IMR-90 (cell line): ENCODE measurements around the gene TNIP2. TPM values are rescaled to one million over a fixed set of nuclear protein-coding genes. Genes with fewer than 3 reads are reported as not detected.

Experiments used
- ATAC-seq: fragments of 200-7000 bp; cut with Tn5 transposase; 2 replicates; pipeline ENCODE4 v1.9.1; 2020; ENCODE audit warnings: low read depth, mild to moderate bottlenecking, moderate library complexity
- BruUV-seq: library from RNA; stranded (reverse); fragments of 400-500 nt; replicated peaks from 2 replicates; lab custom pipeline; 2021; lab: Mats Ljungman, UMichigan
- CTCF ChIA-PET: fragments of 300-600 bp; formaldehyde crosslinking; extraction: SDS; loops from one replicate; lab custom pipeline; 2021; ENCODE audit warnings: antibody characterized with exemption; lab: Yijun Ruan, JAX
- POLR2A ChIA-PET: fragments of 300-600 bp; sonication (Branson Sonifier 250); formaldehyde crosslinking; loops from one replicate; lab custom pipeline; 2022; ENCODE audit warnings: antibody characterized with exemption; ENCODE audit not compliant: unreplicated experiment; lab: Charles Lee
- DNase-seq: peaks from one replicate; pipeline ENCODE4 v3.0.0; 2013
- H2AFZ ChIP-seq: replicated peaks from 2 replicates; pipeline ENCODE3; 2013; ENCODE audit warnings: low read length, mild to moderate bottlenecking; ENCODE audit not compliant: poor library complexity
- H2AK5ac ChIP-seq: 2 replicates; pipeline ENCODE4 v1.6.1; 2013; ENCODE audit warnings: low read depth, low read length, inconsistent platforms
- H2AK9ac ChIP-seq: replicated peaks from 2 replicates; pipeline ENCODE3; 2013; ENCODE audit warnings: mild to moderate bottlenecking, low read depth, low read length, moderate library complexity; ENCODE audit not compliant: poor library complexity
- H2BK120ac ChIP-seq: 2 replicates; pipeline ENCODE4 v1.6.1; 2013; ENCODE audit warnings: low read depth, low read length, inconsistent platforms
- H2BK15ac ChIP-seq: 3 replicates; pipeline ENCODE4 v1.6.1; 2013; ENCODE audit warnings: low read depth, low read length, inconsistent platforms
- H2BK20ac ChIP-seq: 2 replicates; pipeline ENCODE4 v1.6.1; 2013; ENCODE audit warnings: low read depth, mild to moderate bottlenecking, inconsistent platforms, low read length, moderate library complexity
- H2BK5ac ChIP-seq: 2 replicates; pipeline ENCODE4 v1.6.1; 2013; ENCODE audit warnings: mild to moderate bottlenecking, low read depth, low read length, inconsistent platforms; ENCODE audit not compliant: poor library complexity, severe bottlenecking
- H3K14ac ChIP-seq: replicated peaks from 2 replicates; pipeline ENCODE4 v1.6.1; 2013; ENCODE audit warnings: low read depth, low read length, inconsistent platforms
- H3K18ac ChIP-seq: 2 replicates; pipeline ENCODE4 v1.6.1; 2013; ENCODE audit warnings: low read depth, low read length, control low read depth
- H3K23ac ChIP-seq: 2 replicates; pipeline ENCODE4 v1.6.1; 2013; ENCODE audit warnings: low read depth, low read length, inconsistent platforms
- H3K27ac ChIP-seq: 2 replicates; pipeline ENCODE4 v1.5.1; 2013; ENCODE audit warnings: mild to moderate bottlenecking, control low read depth, low read length; ENCODE audit not compliant: insufficient read depth
- H3K27me3 ChIP-seq: 2 replicates; pipeline ENCODE4 v1.6.1; 2013; ENCODE audit warnings: low read length; ENCODE audit not compliant: control insufficient read depth, insufficient read depth
- H3K36me3 ChIP-seq: 2 replicates; pipeline ENCODE4 v1.6.1; 2013; ENCODE audit warnings: low read length, mixed read lengths; ENCODE audit not compliant: control insufficient read depth, insufficient read depth
- H3K4ac ChIP-seq: 2 replicates; pipeline ENCODE4 v1.6.1; 2013; ENCODE audit warnings: low read depth, low read length, inconsistent platforms
- H3K4me1 ChIP-seq: 2 replicates; pipeline ENCODE4 v1.6.1; 2013; ENCODE audit warnings: low read length, mixed read lengths; ENCODE audit not compliant: control insufficient read depth, insufficient read depth
- H3K4me2 ChIP-seq: 2 replicates; pipeline ENCODE4 v1.6.1; 2013; ENCODE audit warnings: low read depth, mild to moderate bottlenecking, control low read depth, low read length, moderate library complexity
- H3K4me3 ChIP-seq: 2 replicates; pipeline ENCODE4 v1.5.1; 2013; ENCODE audit warnings: low read depth, mild to moderate bottlenecking, control low read depth, low read length, moderate library complexity; ENCODE audit not compliant: insufficient read depth
- H3K56ac ChIP-seq: 2 replicates; pipeline ENCODE4 v1.6.1; 2013; ENCODE audit warnings: low read length, inconsistent platforms; ENCODE audit not compliant: insufficient read depth; ENCODE audit errors: extremely low read depth
- H3K79me1 ChIP-seq, 2 experiments: 2 replicates each; pipeline ENCODE4 v1.6.1; 2013; ENCODE audit warnings: low read length in 2 of 2, inconsistent platforms in 1 of 2, low read depth in 1 of 2
- H3K9ac ChIP-seq: 2 replicates; pipeline ENCODE4 v1.6.1; 2013; ENCODE audit warnings: low read depth, low read length, control low read depth
- H3K9me1 ChIP-seq: 2 replicates; pipeline ENCODE4 v1.6.1; 2013; ENCODE audit warnings: low read length, inconsistent platforms; ENCODE audit not compliant: insufficient read depth
- H3K9me3 ChIP-seq: 2 replicates; pipeline ENCODE4 v1.6.1; 2013; ENCODE audit warnings: low read length; ENCODE audit not compliant: control insufficient read depth, insufficient read depth
- H4K20me1 ChIP-seq: 2 replicates; pipeline ENCODE4 v1.6.1; 2013; ENCODE audit warnings: low read length, inconsistent platforms; ENCODE audit not compliant: insufficient read depth
- H4K5ac ChIP-seq: 2 replicates; pipeline ENCODE4 v1.6.1; 2013; ENCODE audit warnings: mild to moderate bottlenecking, low read depth, low read length, control low read depth
- H4K8ac ChIP-seq, 2 experiments: 2 replicates each; pipeline ENCODE4 v1.6.1; 2013; ENCODE audit warnings: low read depth in 2 of 2, low read length in 2 of 2, control low read depth in 1 of 2, inconsistent platforms in 1 of 2
- H4K91ac ChIP-seq: 2 replicates; pipeline ENCODE4 v1.6.1; 2013; ENCODE audit warnings: low read depth, low read length, inconsistent platforms; ENCODE audit not compliant: insufficient read depth
- BHLHE40 ChIP-seq: fragments of 150-350 bp; IDR thresholded peaks from 2 replicates; pipeline ENCODE4 v1.6.1; 2016; ENCODE audit warnings: mild to moderate bottlenecking, low read depth, low read length
- CEBPB ChIP-seq: IDR thresholded peaks from 2 replicates; pipeline ENCODE4 v1.6.1; 2012; ENCODE audit warnings: low read depth, low read length, improper control_type of control experiment
- CHD1 ChIP-seq: IDR thresholded peaks from 2 replicates; pipeline ENCODE4 v1.6.1; 2012; ENCODE audit warnings: low read depth, low read length, improper control_type of control experiment
- FOS ChIP-seq: fragments of 150-350 bp; IDR thresholded peaks from 2 replicates; pipeline ENCODE4 v1.6.1; 2016; ENCODE audit warnings: low read depth, low read length
- MAFK ChIP-seq: IDR thresholded peaks from 2 replicates; pipeline ENCODE4 v1.6.1; 2012; ENCODE audit warnings: low read depth, low read length, improper control_type of control experiment
- MAZ ChIP-seq: IDR thresholded peaks from 2 replicates; pipeline ENCODE4 v1.6.1; 2012; ENCODE audit warnings: low read depth, mild to moderate bottlenecking, low read length, improper control_type of control experiment, moderate library complexity, borderline replicate concordance
- MXI1 ChIP-seq: IDR thresholded peaks from 2 replicates; pipeline ENCODE4 v1.6.1; 2012; ENCODE audit warnings: low read depth, mild to moderate bottlenecking, low read length, moderate library complexity, borderline replicate concordance
- NFE2L2 ChIP-seq: fragments of 150-350 bp; IDR thresholded peaks from 2 replicates; pipeline ENCODE4 v1.6.1; 2016; ENCODE audit warnings: low read depth, mild to moderate bottlenecking, low read length
- POLR2A ChIP-seq: IDR thresholded peaks from 2 replicates; pipeline ENCODE4 v1.6.1; 2012; ENCODE audit warnings: mild to moderate bottlenecking, low read depth, low read length
- RAD21 ChIP-seq: IDR thresholded peaks from 2 replicates; pipeline ENCODE4 v1.6.1; 2012; ENCODE audit warnings: low read length, improper control_type of control experiment
- RCOR1 ChIP-seq: IDR thresholded peaks from 2 replicates; pipeline ENCODE4 v1.6.1; 2012; ENCODE audit warnings: mild to moderate bottlenecking, low read length, improper control_type of control experiment; ENCODE audit not compliant: insufficient replicate concordance
- RFX5 ChIP-seq: IDR thresholded peaks from 2 replicates; pipeline ENCODE4 v1.8.0; 2012; ENCODE audit warnings: low read depth, mild to moderate bottlenecking, low read length, moderate library complexity
- SMC3 ChIP-seq: fragments of 150-350 bp; IDR thresholded peaks from 2 replicates; pipeline ENCODE4 v1.6.1; 2016; ENCODE audit warnings: low read depth, mild to moderate bottlenecking, antibody characterized with exemption, low read length, moderate library complexity
- WGBS, 2 experiments: methylation state at CpG; one replicate each; pipeline versions ENCODE4 v1.1.5 to v1.1.7; 2013; ENCODE audit warnings: missing lambda C conversion rate in 2 of 2; ENCODE audit not compliant: insufficient read length in 1 of 2; ENCODE audit errors: extremely low coverage in 2 of 2; 5-methylcytosine and 5-hydroxymethylcytosine counted together
- dilution Hi-C: fragments of 300-500 bp; cut with HindIII; formaldehyde crosslinking; loops from one replicate; pipeline ENCODE4 v1.14.3; 2018; ENCODE audit warnings: low sequenced_read_pairs; ENCODE audit not compliant: unreplicated experiment
- in situ Hi-C: fragments of 300-500 bp; cut with MboI; formaldehyde crosslinking; loops from 3 replicates; pipeline ENCODE4 v1.14.3; 2019; ENCODE audit warnings: low sequenced_read_pairs, inconsistent platforms, mixed read lengths
- intact Hi-C: fragments of 100-400 bp; cut with micrococcal nuclease; formaldehyde crosslinking; loops from 2 replicates; pipeline ENCODE4 v1.10.0; 2022
- polyA plus RNA-seq, 3 experiments: library from polyadenylated mRNA; depleted of rRNA; stranded (reverse); fragments of >200 nt; gene quantifications; 2 replicates each; pipeline ENCODE4 v1.2.3, GENCODE V29; 2012; ENCODE audit warnings: low replicate concordance in 1 of 3
- total RNA-seq: library from RNA; depleted of rRNA; stranded (reverse); fragments of >200 nt; gene quantifications from 2 replicates; pipeline ENCODE4 v1.2.3, GENCODE V29; 2012
- TF ChIP-seq, protein P1 (sequence below): conservative IDR thresholded peaks from 2 replicates; pipeline ENCODE4 v1.5.1; 2012; ENCODE audit warnings: mild to moderate bottlenecking, low read depth, low read length, improper control_type of control experiment
- TF ChIP-seq, protein P2 (sequence below): fragments of 150-350 bp; IDR thresholded peaks from 2 replicates; pipeline ENCODE4 v1.6.1; 2017; ENCODE audit warnings: mild to moderate bottlenecking, antibody characterized with exemption, low read length, low read depth
- TF ChIP-seq, protein P3 (sequence below): fragments of 150-350 bp; IDR thresholded peaks from 2 replicates; pipeline ENCODE4 v1.6.1; 2016; ENCODE audit warnings: low read depth, mild to moderate bottlenecking, low read length, moderate library complexity, borderline replicate concordance

The TNIP2 gene
- total and polyA plus RNA-seq, 2 of the 4 experiments (the other 2 are of a cell fraction) = 33.3 to 38.5 TPM

DNA sequence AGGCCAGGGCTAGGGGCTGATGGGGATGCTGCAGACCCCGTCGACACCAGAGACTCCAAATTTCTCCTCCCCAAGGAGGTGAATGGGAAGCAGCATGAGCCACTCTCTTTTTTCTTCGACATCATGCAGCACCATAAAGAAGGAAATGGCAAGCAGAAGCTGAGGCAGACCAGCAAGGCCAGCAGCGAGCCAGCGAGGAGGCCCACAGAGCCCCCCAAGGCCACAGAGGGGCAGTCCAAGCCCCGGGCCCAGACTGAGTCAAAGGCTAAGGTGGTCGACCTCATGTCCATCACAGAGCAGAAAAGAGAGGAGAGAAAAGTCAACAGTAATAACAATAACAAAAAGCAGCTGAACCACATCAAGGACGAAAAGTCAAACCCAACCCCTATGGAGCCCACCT, 56.1 kb downstream of the TNIP2 start:
- no peak overlapping the region for H3K4me3 ChIP-seq
- no peak overlapping the region for H4K8ac ChIP-seq
- no peak overlapping the region for H2AFZ ChIP-seq
- H2BK5ac ChIP-seq = no peak overlapping the region
- H3K79me1 ChIP-seq = peaks cover 16 to 28% of the 10 kb centered on the region in 2 experiments; a peak in 3 of 4 replicates
- peaks cover 3% of the 10 kb centered on the region; the same call in 1 of the 2 replicates for H4K20me1 ChIP-seq
- POLR2A ChIA-PET = no interaction called here
- no CpG with 5 or more reads among the region's 8 CpGs for WGBS, 2 experiments
- H3K4ac ChIP-seq = no peak overlapping the region
- DNase-seq (no peak), ATAC-seq (no peak)
- no peak overlapping the region for H4K91ac ChIP-seq
- H3K36me3 ChIP-seq = peaks cover 69% of the 10 kb centered on the region
- H3K4me2 ChIP-seq = no peak overlapping the region
- in situ Hi-C loops = no loop called here
- no TSS peak for BruUV-seq
- no peak overlapping the region for H3K27ac ChIP-seq
- no peak overlapping the region for H2AK5ac ChIP-seq
- intact Hi-C loops = no loop called here
- H3K27me3 ChIP-seq = no peaks in the 10 kb centered on the region
- H3K9me1 ChIP-seq = 0 out of 2 replicates have a peak, but pooled peaks cover 3% of the 10 kb centered on the region
- no peak overlapping the region for H3K9ac ChIP-seq
- no peak overlapping the region for H2BK120ac ChIP-seq
- TF ChIP-seq MAFK (no peak), NFE2L2 (no peak), BHLHE40 (no peak), MXI1 (no peak), RCOR1 (no peak), CHD1 (no peak), RAD21 (no peak), MAZ (no peak), RFX5 (no peak), SMC3 (no peak), CEBPB (no peak), POLR2A (no peak), FOS (no peak)
- TF ChIP-seq, protein P1, sequence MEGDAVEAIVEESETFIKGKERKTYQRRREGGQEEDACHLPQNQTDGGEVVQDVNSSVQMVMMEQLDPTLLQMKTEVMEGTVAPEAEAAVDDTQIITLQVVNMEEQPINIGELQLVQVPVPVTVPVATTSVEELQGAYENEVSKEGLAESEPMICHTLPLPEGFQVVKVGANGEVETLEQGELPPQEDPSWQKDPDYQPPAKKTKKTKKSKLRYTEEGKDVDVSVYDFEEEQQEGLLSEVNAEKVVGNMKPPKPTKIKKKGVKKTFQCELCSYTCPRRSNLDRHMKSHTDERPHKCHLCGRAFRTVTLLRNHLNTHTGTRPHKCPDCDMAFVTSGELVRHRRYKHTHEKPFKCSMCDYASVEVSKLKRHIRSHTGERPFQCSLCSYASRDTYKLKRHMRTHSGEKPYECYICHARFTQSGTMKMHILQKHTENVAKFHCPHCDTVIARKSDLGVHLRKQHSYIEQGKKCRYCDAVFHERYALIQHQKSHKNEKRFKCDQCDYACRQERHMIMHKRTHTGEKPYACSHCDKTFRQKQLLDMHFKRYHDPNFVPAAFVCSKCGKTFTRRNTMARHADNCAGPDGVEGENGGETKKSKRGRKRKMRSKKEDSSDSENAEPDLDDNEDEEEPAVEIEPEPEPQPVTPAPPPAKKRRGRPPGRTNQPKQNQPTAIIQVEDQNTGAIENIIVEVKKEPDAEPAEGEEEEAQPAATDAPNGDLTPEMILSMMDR = no peak
- TF ChIP-seq, protein P2, sequence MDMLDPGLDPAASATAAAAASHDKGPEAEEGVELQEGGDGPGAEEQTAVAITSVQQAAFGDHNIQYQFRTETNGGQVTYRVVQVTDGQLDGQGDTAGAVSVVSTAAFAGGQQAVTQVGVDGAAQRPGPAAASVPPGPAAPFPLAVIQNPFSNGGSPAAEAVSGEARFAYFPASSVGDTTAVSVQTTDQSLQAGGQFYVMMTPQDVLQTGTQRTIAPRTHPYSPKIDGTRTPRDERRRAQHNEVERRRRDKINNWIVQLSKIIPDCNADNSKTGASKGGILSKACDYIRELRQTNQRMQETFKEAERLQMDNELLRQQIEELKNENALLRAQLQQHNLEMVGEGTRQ = no peak
- TF ChIP-seq, protein P3, sequence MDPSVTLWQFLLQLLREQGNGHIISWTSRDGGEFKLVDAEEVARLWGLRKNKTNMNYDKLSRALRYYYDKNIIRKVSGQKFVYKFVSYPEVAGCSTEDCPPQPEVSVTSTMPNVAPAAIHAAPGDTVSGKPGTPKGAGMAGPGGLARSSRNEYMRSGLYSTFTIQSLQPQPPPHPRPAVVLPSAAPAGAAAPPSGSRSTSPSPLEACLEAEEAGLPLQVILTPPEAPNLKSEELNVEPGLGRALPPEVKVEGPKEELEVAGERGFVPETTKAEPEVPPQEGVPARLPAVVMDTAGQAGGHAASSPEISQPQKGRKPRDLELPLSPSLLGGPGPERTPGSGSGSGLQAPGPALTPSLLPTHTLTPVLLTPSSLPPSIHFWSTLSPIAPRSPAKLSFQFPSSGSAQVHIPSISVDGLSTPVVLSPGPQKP = no peak
- no peaks in the 10 kb centered on the region for H3K9me3 ChIP-seq
- no peak overlapping the region for H3K18ac ChIP-seq
- H3K14ac ChIP-seq = no peak overlapping the region
- no peak overlapping the region for H2BK20ac ChIP-seq
- H4K5ac ChIP-seq = no peak overlapping the region
- no peak overlapping the region for H2BK15ac ChIP-seq
- H2AK9ac ChIP-seq = no peak overlapping the region
- H3K23ac ChIP-seq = no peak overlapping the region
- no peaks in the 10 kb centered on the region for H3K4me1 ChIP-seq
- dilution Hi-C loops = no loop called here
- CTCF ChIA-PET = no interaction called here
- H3K56ac ChIP-seq = no peak overlapping the region
